GM10266 (cell line): Measurements from ENCODE around the gene PRAMEF14.
"Not testable (repeated sequence)": the region's sequence is repeated elsewhere in the genome, so short reads cannot be mapped to it uniquely, and the experiment has no call there.

Source experiments
- DNase-seq: peaks from one replicate; pipeline ENCODE4 v3.0.0; 2012; ENCODE audit errors: extremely low spot score

Gene PRAMEF14

GRCh38 chr1:13297216-13297931 is 49.6 kb downstream of the PRAMEF14 start:
- DNase-seq, result not testable (repeated sequence)
